ENCODE data around the gene PRMT5. TPM values are rescaled to one million over a fixed set of nuclear protein-coding genes. Genes with fewer than 3 reads are reported as not detected.

The PRMT5 gene
- total RNA-seq, 1 donor from 2014 or later, result 44.6 TPM

DNA sequence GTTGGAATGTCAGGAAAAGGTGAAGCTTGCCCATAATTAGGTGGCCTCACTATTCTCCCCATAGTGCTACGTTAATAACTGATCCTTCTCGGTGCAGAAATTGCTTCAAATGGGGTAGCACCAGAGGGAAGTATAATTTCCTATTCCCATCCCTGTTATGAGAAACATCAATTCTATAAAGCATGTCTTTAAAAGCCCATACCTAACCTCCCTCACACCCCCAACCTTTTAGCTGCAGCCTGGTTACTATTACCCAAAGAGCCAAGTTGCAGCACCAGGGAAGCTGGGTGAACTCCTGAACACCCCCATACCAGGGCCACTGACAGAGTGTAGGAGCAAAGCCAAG is 25.5 kb downstream of the PRMT5 start:
- intact Hi-C loops (cut with DNase I), result no loop called here
- no peak for DNase-seq (ENCODE audit: low spot score)
- ATAC-seq, result no peak

DNA sequence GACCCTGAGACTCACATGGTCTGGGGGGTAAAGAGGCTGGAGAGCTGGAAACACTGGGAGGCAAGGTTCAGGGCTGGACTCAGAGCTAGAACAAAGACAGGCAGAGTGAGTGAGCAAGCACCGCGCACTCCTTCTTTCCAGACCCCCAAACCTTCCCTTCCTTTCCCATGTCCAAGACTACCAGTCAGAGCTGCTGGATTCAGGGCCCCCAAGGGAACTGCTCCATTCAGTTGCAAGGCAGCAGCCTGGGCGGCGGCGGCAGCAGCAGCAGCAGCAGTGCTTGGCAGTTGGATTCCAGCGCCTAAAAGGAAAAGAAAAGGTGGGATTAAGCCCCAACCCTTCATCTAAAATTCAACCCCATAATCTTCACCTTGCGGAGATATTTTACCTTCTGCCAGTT is 27.4 kb downstream of the PRMT5 start:
- ATAC-seq (no peak), DNase-seq (ENCODE audit: low spot score) (no peak)
- intact Hi-C loops (cut with DNase I), result no loop called here

DNA sequence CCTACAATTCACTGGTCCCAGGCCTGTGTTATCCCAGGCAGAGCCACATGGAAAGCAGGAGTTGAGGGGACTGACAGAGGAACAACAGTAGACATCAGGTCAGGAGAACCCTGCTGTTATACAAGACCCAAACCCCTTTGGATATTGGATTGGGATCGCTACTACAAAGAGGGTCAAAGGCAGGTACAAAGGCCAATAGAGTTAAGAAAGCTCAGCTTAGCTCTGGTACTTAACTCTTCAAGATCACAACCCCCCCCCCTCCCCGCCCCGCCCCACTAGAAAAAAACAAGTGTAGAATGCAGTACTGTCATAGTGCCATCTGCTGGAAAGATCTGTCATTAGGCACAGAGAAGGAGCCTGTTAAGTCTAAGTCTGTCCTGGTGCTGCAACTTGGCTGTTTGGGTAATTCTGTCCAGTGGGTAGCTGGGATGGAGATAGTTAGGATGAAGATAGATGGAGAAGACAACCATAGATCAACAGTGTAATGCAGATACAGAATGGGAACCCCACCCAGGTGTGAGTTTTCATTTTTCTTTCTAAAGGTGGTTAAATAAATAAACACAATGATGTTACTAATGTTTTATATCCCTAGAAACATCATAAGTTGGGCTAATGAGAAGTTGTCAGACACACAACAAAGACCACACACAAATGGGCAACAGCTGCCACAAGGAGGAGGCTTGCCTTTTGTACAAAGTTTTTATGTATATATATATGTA is 28.9 kb downstream of the PRMT5 start:
- DNase-seq (ENCODE audit: low spot score) (no peak), ATAC-seq (peak; percentile 81)
- intact Hi-C loops (cut with DNase I), result no loop called here

DNA sequence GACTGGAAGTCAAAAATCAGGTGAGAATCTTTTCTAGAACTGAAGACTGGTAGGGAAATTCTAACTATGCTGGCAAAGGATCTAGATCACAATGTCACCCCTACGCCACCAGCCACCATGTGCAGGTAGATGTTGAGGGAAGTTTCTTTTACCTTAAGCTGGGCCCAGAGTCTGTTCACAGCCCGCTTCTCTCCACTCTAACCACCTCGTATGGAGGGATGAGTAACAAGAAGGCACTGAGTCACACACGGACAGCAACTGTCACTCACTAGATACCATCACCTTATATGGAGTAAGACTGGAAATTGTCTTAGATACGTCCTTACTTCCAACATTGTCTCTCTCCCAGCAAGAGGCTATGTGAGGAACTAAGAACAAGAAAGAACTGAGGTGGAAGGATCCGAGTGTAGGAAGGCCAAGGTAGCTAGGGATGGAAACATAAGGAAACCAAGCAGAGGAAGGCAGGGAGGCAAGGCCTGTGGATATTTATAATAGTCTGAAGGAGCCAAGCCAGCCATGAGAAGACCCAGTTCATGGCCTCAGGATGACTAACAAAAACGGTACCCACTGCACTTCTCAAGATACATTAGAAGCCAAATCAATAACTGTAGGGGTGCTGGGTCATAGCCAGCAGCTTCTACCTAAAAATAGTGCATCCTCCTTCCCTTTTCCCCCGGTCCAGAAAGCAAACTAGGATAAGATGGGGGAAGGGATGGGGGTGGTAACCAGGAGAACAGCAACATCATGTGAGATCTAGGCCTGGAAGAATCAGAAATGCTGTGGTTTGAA is 30.7 kb downstream of the PRMT5 start:
- ATAC-seq (no peak), DNase-seq (ENCODE audit: low spot score) (no peak)
- intact Hi-C loops (cut with DNase I), result no loop called here

DNA sequence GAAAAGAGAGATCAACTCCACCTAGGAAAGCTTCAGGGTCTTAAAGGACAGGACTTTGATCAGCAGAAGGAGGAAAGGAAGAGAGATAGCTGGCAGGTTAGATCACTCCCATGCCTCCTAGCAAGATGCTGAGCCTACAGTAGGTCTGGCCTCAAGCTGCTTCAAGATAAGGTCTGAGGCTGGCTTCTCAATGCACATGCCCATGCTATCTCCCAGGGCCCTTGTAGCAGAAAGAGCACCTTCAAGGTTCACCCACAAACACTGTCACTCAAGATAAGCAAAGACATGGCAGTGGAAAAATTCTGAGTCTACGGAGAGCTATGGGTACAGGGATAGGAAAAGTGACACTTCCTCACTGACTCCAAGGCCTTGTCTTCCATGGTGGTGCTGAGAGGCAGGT is 31.8 kb downstream of the PRMT5 start:
- intact Hi-C loops (cut with DNase I), result no loop called here
- no peak for DNase-seq (ENCODE audit: low spot score)

DNA sequence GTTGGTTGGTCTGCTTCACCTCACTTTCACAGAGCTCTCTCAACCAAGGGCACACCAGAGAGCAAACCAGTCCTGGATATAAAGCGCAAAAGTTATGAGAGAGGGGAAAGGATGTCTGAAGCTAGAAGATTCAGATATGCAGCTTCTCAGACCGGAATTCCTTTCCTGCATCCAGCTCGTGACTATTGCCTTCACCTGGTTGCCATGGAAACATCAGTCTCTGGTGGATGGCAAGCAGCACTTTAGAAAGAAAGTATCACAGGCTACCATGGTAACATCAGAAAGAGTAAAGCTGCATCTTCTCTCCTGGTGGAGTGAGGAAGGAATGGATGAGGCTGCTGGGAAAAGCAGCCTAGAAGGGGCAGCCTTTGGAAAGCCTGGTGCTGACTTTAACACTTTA is 32.4 kb downstream of the PRMT5 start:
- no peak for ATAC-seq
- DNase-seq (ENCODE audit: low spot score), result no peak
- intact Hi-C loops (cut with DNase I), result no loop called here

More for the DNA sequence above, 31.8 kb downstream of the PRMT5 start:
- ATAC-seq, result no peak

DNA sequence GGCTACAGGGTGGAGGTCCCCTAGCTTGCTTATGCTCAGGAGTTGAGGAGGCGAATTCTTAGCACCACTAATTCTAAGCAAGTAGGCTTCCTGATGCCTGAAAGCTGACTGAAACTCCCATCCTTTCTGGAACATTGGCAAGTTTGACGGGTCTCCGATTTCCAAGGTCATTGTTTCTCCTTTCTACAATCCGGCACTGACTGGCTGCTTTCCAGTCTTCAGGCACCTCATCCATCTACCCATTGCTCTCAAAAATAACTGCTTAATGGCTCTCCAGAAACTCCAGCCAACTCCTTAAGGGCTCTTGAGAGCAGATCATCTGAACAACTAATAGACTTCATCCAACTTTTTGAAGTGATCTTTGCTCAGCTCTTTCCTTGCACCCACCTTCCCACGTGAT is 32.8 kb downstream of the PRMT5 start:
- DNase-seq (ENCODE audit: low spot score) (no peak), ATAC-seq (no peak)
- intact Hi-C loops (cut with DNase I), result no loop called here

DNA sequence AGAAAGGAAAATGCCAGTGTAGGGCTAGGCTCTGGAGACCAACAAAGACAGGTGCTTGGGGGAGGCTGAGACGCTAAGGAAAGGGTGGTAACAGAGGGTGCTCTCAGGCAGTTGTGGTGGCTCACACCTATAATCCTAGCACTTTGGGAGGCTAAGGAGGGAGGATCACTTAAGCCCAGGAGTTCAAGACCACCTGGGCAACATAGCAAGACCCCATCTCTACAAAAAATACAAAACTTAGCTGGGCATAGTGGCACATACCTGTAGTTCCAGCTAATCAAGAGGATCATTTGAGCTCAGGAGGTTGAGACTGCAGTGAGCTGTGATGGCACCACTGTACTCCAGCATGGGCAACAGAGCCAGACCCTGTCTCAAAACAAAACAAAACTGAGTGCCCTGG is 33.8 kb downstream of the PRMT5 start:
- ATAC-seq (no peak), DNase-seq (ENCODE audit: low spot score) (no peak)
- intact Hi-C loops (cut with DNase I), result no loop called here

DNA sequence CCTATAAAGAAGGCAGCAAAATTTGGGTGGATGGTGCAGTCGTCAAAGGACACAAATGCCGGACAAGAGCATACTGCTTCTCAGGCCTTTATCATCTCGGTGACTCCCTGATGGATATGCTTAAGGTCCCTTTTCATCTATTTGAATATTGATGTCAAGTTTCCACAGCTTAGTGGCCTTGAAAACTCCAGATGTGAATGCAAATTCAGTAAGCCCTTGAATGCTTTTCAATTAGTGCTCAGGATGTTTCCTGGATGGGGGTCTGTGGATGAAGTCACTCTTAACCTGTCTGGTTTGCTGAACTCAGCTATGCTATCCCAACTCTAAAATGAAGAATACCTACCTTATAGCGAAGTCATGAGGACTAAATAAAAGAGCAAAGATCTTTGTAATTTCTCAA is 35.5 kb downstream of the PRMT5 start:
- ATAC-seq (no peak), DNase-seq (ENCODE audit: low spot score) (no peak)
- intact Hi-C loops (cut with DNase I), result no loop called here

DNA sequence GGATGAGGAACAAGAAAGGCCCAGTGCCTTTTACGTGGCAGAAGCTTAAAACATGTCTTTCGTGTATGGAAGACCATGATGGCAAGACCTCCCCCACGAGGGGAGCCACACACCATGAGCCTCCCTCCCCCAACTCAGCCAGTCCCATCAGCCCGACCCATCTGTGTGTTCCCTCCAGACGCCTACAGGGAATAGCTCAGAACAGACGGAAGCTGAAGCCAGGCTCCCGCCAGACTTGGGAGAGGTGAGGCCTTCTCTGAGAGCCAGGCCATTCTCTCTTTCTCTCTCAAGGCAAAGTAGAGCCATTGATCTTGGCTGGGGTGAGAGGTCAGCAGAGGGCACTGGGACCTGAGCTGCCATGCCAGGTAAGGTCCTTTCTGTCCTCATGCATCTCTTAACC is 36.7 kb downstream of the PRMT5 start:
- DNase-seq (ENCODE audit: low spot score), result no peak
- ATAC-seq, result no peak
- intact Hi-C loops (cut with DNase I), result no loop called here

DNA sequence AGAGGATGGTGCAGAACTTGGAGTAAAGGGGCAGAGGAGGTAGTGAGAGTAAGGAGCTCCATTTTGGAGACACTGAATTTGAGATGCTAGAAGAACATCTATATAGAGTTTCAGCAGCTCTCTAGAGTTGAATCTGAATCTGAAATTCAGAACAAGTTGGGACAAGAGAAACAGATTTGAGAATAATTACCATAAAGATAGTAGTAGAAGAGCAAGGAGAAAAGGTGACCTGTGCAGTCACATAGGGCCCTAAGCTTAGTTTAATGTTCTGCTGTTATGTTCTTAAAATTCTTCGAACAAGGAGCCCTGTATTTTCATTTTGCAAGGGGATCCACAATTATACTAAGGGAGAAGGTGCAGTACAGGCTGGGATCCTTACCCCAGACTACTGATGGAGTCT is 38.8 kb downstream of the PRMT5 start:
- ATAC-seq (no peak), DNase-seq (ENCODE audit: low spot score) (no peak)
- intact Hi-C loops (cut with DNase I), result no loop called here

DNA sequence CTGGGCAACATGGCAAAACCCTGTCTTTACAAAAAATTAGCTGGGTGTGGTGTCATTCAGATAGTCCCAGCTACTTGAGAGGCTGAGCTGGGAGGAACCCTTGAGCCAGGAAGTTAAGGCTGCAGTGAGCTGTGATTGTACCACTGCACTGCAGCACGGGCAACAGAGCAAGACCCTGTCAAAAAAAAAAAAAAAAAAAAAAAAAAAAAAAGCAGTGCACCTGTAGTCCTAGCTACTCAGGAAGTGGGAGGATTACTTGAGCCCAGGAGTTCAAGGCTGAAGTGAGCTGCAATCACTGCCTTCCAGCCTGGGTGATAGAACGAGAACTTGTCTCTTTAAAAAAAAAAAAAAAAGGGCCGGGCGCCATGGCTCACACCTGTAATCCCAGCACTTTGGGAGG is 40.5 kb downstream of the PRMT5 start:
- ATAC-seq (no peak), DNase-seq (ENCODE audit: low spot score) (no peak)
- intact Hi-C loops (cut with DNase I), result no loop called here

DNA sequence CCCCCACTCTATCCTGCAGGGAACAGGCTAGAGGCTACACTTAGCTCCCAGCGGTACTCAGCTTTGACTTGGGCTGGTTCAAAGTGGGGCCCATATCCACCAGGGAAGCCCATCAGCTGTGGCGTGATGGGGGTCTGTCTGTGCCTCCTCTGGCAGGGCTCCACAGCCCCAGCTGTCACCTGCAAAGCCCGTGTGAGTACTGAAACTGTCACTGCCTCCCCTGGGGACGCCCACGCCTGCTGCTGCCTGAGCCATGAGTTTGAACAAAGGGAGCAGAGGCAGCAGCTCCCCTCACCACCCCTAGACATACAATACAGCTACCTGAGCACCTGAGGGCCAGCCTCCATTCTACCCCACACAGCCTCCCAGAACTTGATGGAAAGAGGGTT is 41.2 kb downstream of the PRMT5 start:
- no peak for ATAC-seq
- DNase-seq (ENCODE audit: low spot score), result no peak
- intact Hi-C loops (cut with DNase I), result no loop called here

DNA sequence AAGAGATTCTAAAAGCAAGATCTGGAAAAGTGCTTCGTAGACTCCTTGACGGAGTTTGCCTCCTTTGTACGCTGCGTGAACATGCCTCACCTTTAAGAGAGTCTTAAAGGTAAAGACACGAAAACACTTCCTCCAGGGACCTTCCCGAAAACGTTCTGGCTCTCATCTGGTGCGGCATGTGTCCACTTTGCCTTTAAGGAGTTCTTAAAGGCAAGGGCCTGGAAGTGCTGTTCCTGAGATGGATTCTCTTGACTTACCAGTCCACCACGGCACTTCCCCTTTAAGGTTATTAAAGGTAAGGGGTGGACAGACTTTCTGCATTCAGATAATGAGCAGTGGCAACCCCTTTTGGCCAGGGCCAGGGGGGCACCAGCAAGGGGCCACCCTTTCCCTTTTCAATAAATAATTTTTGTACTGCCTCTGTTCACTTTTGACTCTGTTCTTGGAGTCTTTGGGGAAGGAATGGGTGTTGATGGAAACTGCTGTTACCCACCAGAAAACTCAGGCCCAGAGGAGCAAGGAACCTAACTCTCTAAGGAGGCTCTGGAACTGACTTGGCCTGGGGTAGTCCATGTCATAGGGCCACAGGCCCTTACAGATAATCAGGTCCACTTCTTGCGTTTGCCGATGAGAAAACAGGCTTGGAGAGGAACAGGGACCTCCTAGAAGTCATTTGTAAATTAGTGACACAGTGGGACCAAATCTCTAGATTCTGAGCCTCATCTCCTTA is 41.8 kb downstream of the PRMT5 start:
- intact Hi-C loops (cut with DNase I), result no loop called here
- DNase-seq (ENCODE audit: low spot score) (no peak), ATAC-seq (peak; percentile 58)

DNA sequence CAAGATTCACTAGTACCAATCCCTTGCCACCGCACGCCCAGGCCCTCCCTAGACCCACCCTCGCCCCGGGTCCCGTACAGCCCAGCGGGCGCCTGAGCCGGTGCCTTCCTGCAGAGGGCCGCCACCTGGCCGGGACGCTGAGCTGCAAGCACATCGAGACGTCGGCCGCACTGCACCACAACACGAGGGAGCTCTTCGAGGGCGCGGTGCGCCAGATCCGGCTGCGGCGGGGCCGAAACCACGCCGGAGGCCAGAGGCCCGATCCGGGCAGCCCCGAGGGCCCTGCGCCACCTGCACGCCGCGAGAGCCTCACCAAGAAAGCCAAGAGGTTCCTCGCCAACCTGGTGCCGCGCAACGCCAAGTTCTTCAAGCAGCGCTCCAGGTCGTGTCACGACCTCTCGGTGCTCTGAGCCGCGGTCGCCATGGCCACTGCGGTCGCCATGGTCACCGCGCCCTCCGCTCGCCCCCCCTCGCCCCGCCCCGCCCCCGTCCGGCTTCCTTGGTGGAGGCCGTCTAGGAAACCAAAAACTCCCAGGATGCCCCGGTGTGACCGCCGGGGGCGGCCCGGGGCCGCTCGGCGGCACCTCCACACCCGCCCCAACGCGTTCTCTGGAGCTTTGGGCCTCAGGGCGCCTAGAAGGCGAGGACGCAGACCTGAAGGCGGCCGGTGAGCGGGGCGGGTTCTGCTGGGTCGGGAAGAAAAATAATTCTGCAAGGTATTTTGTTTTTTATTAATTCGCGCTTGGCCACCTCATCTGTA is 42.5 kb downstream of the PRMT5 start:
- intact Hi-C loops (cut with DNase I), result no loop called here
- ATAC-seq (peak; percentile 90), DNase-seq (ENCODE audit: low spot score) (peak; percentile 80)

DNA sequence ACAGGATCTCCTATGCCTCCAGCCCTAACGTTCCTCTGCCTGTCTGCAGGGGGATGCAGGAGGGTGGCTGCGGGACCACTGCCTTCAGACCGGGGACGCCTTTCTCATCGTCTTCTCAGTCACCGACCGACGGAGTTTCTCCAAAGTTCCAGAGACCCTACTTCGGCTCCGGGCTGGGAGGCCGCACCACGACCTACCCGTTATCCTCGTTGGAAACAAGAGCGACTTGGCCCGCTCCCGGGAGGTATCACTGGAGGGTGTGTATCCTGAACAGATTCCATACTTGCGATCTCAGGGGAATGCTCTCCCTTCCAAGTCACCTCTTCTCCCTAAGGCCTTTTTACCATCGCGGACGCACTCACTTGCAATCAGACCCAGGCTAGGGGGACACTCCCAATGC is 43.2 kb downstream of the PRMT5 start:
- DNase-seq (ENCODE audit: low spot score) (no peak), ATAC-seq (no peak)
- intact Hi-C loops (cut with DNase I), result no loop called here

DNA sequence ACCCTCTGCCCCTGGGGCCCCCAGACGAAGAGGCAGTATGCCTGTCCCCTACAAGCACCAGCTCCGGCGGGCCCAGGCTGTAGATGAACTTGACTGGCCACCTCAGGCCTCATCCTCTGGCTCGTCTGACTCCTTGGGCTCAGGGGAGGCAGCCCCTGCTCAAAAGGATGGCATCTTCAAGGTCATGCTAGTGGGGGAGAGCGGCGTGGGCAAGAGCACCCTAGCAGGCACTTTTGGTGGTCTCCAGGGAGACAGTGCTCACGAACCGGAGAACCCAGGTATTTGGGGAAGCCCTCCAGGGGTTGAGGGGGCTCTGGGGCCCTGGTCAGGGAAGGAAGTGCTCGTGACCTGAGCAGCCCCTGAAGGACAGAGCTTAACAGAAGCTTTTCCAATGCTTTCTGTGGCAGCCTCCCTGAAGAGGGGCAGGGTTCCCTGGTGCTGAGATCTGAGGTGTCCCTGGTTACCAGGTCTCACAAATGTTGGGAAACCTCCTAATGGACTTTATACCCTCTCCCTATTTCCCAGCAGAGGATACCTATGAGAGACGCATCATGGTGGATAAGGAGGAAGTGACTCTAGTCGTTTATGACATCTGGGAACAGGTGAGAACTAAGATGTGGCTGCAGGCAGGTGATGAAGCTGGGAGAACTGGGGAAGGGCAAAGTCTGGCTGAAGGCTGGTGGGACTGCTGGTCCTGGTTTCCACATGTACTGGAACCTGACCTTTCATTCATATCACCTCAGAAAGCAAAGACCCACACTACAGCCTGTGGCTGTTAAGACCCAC is 44.2 kb downstream of the PRMT5 start:
- DNase-seq (ENCODE audit: low spot score), result no peak
- no peak for ATAC-seq
- intact Hi-C loops (cut with DNase I), result no loop called here

DNA sequence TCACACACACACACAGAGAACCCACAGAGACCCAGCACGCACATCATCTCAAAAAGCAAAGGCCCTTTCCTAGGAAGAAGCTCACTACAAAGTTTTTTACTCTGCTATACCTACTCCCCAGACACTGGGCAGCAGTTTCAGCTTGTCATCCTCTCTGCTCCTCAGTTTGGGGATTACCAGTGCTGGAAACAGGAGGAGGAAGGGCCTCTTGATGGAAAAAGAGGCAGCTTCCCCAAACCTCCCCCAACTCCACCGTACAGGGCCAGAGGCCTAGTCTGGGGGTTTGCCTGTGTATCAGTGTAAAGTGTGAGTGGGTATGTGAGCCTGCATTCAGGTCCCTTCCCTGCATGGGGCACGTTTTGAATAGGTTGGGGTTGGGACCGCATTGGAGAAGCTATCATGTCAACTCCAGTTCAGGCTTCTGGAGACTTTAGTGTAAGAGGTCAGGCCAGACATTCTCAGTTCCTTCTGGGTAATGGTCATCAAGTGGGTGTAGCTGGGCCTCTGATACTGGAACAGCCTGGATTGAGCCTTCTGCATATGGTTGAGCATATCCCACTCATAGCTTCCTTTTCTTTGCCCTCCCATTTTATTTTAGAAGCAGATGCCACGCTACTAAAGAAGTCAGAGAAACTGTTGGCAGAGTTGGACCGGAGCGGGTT is 45.0 kb downstream of the PRMT5 start:
- no peak for ATAC-seq
- no peak for DNase-seq (ENCODE audit: low spot score)

More for the DNA sequence above, 45.0 kb downstream of the PRMT5 start:
- intact Hi-C loops (cut with DNase I), result no loop called here
